AG04449 (cell line): ENCODE data around the gene KCTD13.

ENCODE experiments used
- CTCF ChIA-PET: fragments of 350-600 bp; formaldehyde crosslinking; extraction: SDS; loops from one replicate; lab custom pipeline; 2021; ENCODE audit warnings: antibody characterized with exemption; lab: Yijun Ruan, JAX
- POLR2A ChIA-PET: fragments of 400-600, 350-600 bp; formaldehyde crosslinking; extraction: SDS; loops from one replicate; lab custom pipeline; 2020; ENCODE audit warnings: antibody characterized with exemption, inconsistent platforms; lab: Yijun Ruan, JAX
- DNase-seq: peaks from one replicate; pipeline ENCODE4 v3.0.0-alpha.2; 2010; ENCODE audit warnings: low read depth, low spot score
- H3K4me3 ChIP-seq: 2 replicates; pipeline ENCODE4 v1.5.1; 2011; ENCODE audit warnings: low read depth, mild to moderate bottlenecking, control low read depth, low read length
- CTCF ChIP-seq: IDR thresholded peaks from one replicate; pipeline ENCODE4 v1.5.1; 2011; ENCODE audit warnings: mild to moderate bottlenecking, moderate library complexity, low read length, control low read depth, inconsistent platforms; ENCODE audit not compliant: insufficient read depth; ENCODE audit errors: missing control alignments

Gene KCTD13

GRCh38 chr16:29925781-29926710 is at the start of gene KCTD13:
TSS of gene KCTD13 (minus strand) at chr16:29926226. CDS start at chr16:29926033, 193 bp downstream.
- ChIA-PET CTCF (interaction anchor here (1.1 to 2.2 kb wide), 11 partner anchors 8 to 226 kb away, joined by 3 to 10 read pairs (median 4); partner anchors contain the start of genes TAOK2 and TMEM219), POLR2A (interaction anchor here (0.6 to 2.4 kb wide), 7 partner anchors 15 to 733 kb away, joined by 3 to 15 read pairs (median 9); partner anchors contain the start of genes ASPHD1, SEZ6L2, TAOK2 and TMEM219)
- no peak for TF ChIP-seq CTCF

GRCh38 chr16:29975134-29975538 is 49.1 kb upstream of the KCTD13 start:
- DNase-seq: no peak
- ChIA-PET POLR2A (interaction anchor here (1.1 to 3.2 kb wide), 3 partner anchors 10 to 49 kb away, joined by 5 to 18 read pairs (median 10); partner anchors contain the start of genes HIRIP3 and KCTD13), CTCF (interaction anchor here (0.8 to 1.6 kb wide), 5 partner anchors 11 to 167 kb away, joined by 3 to 12 read pairs (median 6); no protein-coding TSS in a partner anchor)
- no peak for TF ChIP-seq CTCF
- peak overlapping the region; percentile 95 for H3K4me3 ChIP-seq

More at GRCh38 chr16:29925781-29926710, at the start of gene KCTD13:
- no peak for DNase-seq
- H3K4me3 ChIP-seq: peak within 1 kb of the TSS; percentile 95

- ChIA-PET POLR2A (interaction anchor here (1.5 to 3.2 kb wide), 4 partner anchors 11 to 48 kb away, joined by 4 to 18 read pairs (median 10); partner anchors contain the start of genes HIRIP3 and KCTD13), CTCF (interaction anchor here (0.8 to 4.2 kb wide), 6 partner anchors 13 to 154 kb away, joined by 3 to 27 read pairs (median 4); partner anchors contain the start of genes MVP and TMEM219)
- no peak for DNase-seq
- H3K4me3 ChIP-seq: peak overlapping the region; percentile 95
- no peak for TF ChIP-seq CTCF
These were observed 48.5 kb upstream of the KCTD13 start for GRCh38 chr16:29974291-29975133.

GRCh38 chr16:29973384-29974246 is 47.6 kb upstream of the KCTD13 start, which contains the start of gene TAOK2:
TSS of gene TAOK2 (plus strand) at chr16:29973868. CDS start at chr16:29977773, 3,905 bp downstream.
- CTCF ChIA-PET: interaction anchor here (0.9 to 4.2 kb wide), 10 partner anchors 10 to 166 kb away, joined by 3 to 27 read pairs (median 4); partner anchors contain the start of genes HIRIP3, INO80E, KCTD13 and MVP
- TF ChIP-seq CTCF: no peak

GRCh38 chr16:29972992-29973383 is 47.0 kb upstream of the KCTD13 start:
- H3K4me3 ChIP-seq: no peak overlapping the region
- TF ChIP-seq CTCF: no peak
- ChIA-PET CTCF (interaction anchor here (0.7 to 4.2 kb wide), 10 partner anchors 10 to 165 kb away, joined by 3 to 27 read pairs (median 4); partner anchors contain the start of genes HIRIP3, INO80E, KCTD13 and MVP), POLR2A (interaction anchor here (0.5 to 3.2 kb wide), 10 partner anchors 9 to 147 kb away, joined by 3 to 18 read pairs (median 6); partner anchors contain the start of genes ASPHD1, HIRIP3, KCTD13 and TMEM219)
- DNase-seq: no peak

More at GRCh38 chr16:29973384-29974246, 47.6 kb upstream of the KCTD13 start, which contains the start of gene TAOK2:
- DNase-seq: peak; percentile 92
- peak within 1 kb of the TSS; percentile 95 for H3K4me3 ChIP-seq
- POLR2A ChIA-PET: interaction anchor here (0.5 to 3.2 kb wide), 10 partner anchors 9 to 147 kb away, joined by 3 to 18 read pairs (median 6); partner anchors contain the start of genes ASPHD1, HIRIP3, KCTD13 and TMEM219
